Fibroblast of the aortic adventitia (primary cell): ENCODE measurements around the gene SENP6. TPM values are rescaled to one million over a fixed set of nuclear protein-coding genes. Genes with fewer than 3 reads are reported as not detected.
"Not testable (repeated sequence)": the region's sequence is repeated elsewhere in the genome, so short reads cannot be mapped to it uniquely, and the experiment has no call there.

Source experiments
- DNase-seq: peaks from one replicate; pipeline ENCODE4 v3.0.0-alpha.2; 2010; ENCODE audit warnings: low read depth
- H3K4me3 ChIP-seq: 2 replicates; pipeline ENCODE4 v1.5.1; 2011; ENCODE audit warnings: low read depth, mild to moderate bottlenecking, control low read depth, low read length, moderate library complexity
- CTCF ChIP-seq: IDR thresholded peaks from 2 replicates; pipeline ENCODE4 v1.5.1; 2011; ENCODE audit warnings: mild to moderate bottlenecking, low read length, control low read depth, inconsistent platforms; ENCODE audit not compliant: insufficient read depth
- total RNA-seq: library from RNA; depleted of rRNA; stranded (reverse); fragments of >200 nt; gene quantifications from 2 replicates; pipeline ENCODE4 v1.2.3, GENCODE V29; 2012; ENCODE audit warnings: low replicate concordance

SENP6 gene
- total RNA-seq, 1 donor: 113 TPM

GRCh38 chr6:75568100-75568499 is 33.6 kb upstream of the SENP6 start:
- TF ChIP-seq CTCF: no peak
- no peak overlapping the region for H3K4me3 ChIP-seq
- DNase-seq: no peak

GRCh38 chr6:75568965-75569364 is 32.7 kb upstream of the SENP6 start:
- no peak overlapping the region for H3K4me3 ChIP-seq
- no peak for TF ChIP-seq CTCF
- no peak for DNase-seq

- DNase-seq: peak; percentile 27
- not testable (repeated sequence) for H3K4me3 ChIP-seq
These were observed 31.0 kb upstream of the SENP6 start for GRCh38 chr6:75570671-75571070.

GRCh38 chr6:75572072-75572471 is 29.6 kb upstream of the SENP6 start:
- H3K4me3 ChIP-seq: no peak overlapping the region
- TF ChIP-seq CTCF: no peak
- no peak for DNase-seq

GRCh38 chr6:75579951-75580350 is 21.7 kb upstream of the SENP6 start:
- TF ChIP-seq CTCF: no peak
- H3K4me3 ChIP-seq: no peak overlapping the region
- DNase-seq: no peak

GRCh38 chr6:75581231-75581630 is 20.4 kb upstream of the SENP6 start:
- DNase-seq: no peak
- H3K4me3 ChIP-seq: no peak overlapping the region
- no peak for TF ChIP-seq CTCF

GRCh38 chr6:75584552-75584951 is 17.1 kb upstream of the SENP6 start:
- H3K4me3 ChIP-seq, DNase-seq: not testable (repeated sequence)

- no peak for DNase-seq
- TF ChIP-seq CTCF: no peak
These were observed 12.7 kb upstream of the SENP6 start for GRCh38 chr6:75588948-75589347.

More at GRCh38 chr6:75588948-75589347, 12.7 kb upstream of the SENP6 start:
- H3K4me3 ChIP-seq: no peak overlapping the region
